ENCODE measurements around the gene ASTN1.

The ASTN1 gene

DNA sequence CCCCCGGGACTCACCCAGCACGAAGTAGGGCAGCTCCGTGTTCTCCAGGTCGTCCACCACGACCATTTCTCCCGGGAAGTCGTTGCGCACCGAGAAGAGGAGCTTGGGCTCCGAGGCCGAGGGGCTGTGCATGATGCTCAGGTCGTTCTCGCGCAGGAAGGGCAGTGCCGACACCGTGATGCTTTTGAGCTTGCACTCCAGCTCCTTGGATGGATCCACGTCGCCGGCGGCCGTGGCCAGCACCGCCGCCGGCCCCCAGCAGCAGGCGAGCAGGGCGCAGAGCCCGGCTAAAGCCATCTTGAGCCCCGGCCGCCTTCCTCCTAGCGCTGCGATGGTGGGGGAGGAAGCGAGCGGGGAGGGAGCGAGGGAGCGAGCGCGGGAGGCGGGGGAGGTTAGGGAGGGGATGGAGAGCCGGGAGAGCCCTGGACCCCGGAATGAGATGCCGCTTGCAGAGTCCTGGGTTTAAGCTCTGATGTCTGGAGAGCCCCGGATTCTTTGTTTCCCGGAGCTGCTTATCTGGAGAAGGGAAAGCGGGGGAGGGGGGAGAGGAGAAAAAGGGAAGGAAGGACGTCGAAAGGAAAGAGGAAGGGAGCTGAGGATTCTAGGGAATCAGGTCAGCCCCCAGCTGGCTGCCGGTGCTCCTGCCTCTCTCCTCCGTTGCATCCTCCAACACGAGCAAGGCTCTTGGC, at the start of gene ASTN1:
TSS of gene ASTN1 (minus strand) at position 333 of the 689 bp plus-strand sequence. CDS start at position 297, 36 bp downstream.
- Histone ChIP-seq H3K4me1 (ENCODE audit: control insufficient read depth, insufficient read depth, low read length) (no peaks in the 10 kb centered on the region), H3K27ac (ENCODE audit: extremely low read depth, low read depth, low read length) (no peak within 1 kb of the TSS; the same call in 1 of the 2 replicates), H3K9me3 (ENCODE audit: control insufficient read depth, insufficient read depth, low read depth, low read length) (no peaks in the 10 kb centered on the region), H3K36me3 (ENCODE audit: control insufficient read depth in 2 of 2, insufficient read depth in 1 of 2, low read length in 2 of 2) (no peaks in the 10 kb centered on the region), H3K4me3 (ENCODE audit: low read depth, low read length) (peak within 1 kb of the TSS; percentile 53)
- POLR2A ChIA-PET: interaction anchor here (0.6 to 1.1 kb wide), 2 partner anchors 13 to 185 kb away, joined by 3 read pairs; no protein-coding TSS in a partner anchor
- CTCF ChIA-PET: interaction anchor here (0.6 to 2.1 kb wide), 6 partner anchors 17 to 777 kb away, joined by 3 to 11 read pairs (median 4); no protein-coding TSS in a partner anchor
- TF ChIP-seq ZBTB48 (tag by site-specific recombination; IDR thresholded peaks at IDR 0.05): peak; percentile 73
- TF ChIP-seq KLF9 (tag by site-specific recombination; IDR thresholded peaks at IDR 0.05; ENCODE audit: low read depth): no peak
- 0 out of 2 replicates have a peak, but pooled peaks have one; percentile 7 for TF ChIP-seq GLIS1 (tag by site-specific recombination; IDR thresholded peaks at IDR 0.05)
- TF ChIP-seq, protein P1, sequence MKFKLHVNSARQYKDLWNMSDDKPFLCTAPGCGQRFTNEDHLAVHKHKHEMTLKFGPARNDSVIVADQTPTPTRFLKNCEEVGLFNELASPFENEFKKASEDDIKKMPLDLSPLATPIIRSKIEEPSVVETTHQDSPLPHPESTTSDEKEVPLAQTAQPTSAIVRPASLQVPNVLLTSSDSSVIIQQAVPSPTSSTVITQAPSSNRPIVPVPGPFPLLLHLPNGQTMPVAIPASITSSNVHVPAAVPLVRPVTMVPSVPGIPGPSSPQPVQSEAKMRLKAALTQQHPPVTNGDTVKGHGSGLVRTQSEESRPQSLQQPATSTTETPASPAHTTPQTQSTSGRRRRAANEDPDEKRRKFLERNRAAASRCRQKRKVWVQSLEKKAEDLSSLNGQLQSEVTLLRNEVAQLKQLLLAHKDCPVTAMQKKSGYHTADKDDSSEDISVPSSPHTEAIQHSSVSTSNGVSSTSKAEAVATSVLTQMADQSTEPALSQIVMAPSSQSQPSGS (tag by site-specific recombination; IDR thresholded peaks at IDR 0.05; ENCODE audit: low read depth): no peak
- TF ChIP-seq ZEB2 (tag by site-specific recombination; IDR thresholded peaks at IDR 0.05): 0 out of 2 replicates have a peak, but pooled peaks have one; percentile 58
- TF ChIP-seq OSR2 (tag by site-specific recombination; IDR thresholded peaks at IDR 0.05): no peak
- no peak for TF ChIP-seq ZBTB7A (tag by site-specific recombination; IDR thresholded peaks at IDR 0.05; ENCODE audit: low read depth)
- no peak for TF ChIP-seq ZFP69B (tag by site-specific recombination; IDR thresholded peaks at IDR 0.05)
- no peak for TF ChIP-seq ZNF473 (tag by site-specific recombination; IDR thresholded peaks at IDR 0.05)
- TF ChIP-seq ZNF843 (tag by site-specific recombination; IDR thresholded peaks at IDR 0.05): no peak
- no peak for TF ChIP-seq ZNF133 (tag by site-specific recombination; IDR thresholded peaks at IDR 0.05)
- no peak for TF ChIP-seq ZNF837 (tag by site-specific recombination; IDR thresholded peaks at IDR 0.05)
- TF ChIP-seq ZNF692 (tag by site-specific recombination; IDR thresholded peaks at IDR 0.05): no peak
- TF ChIP-seq ZNF596 (tag by site-specific recombination; IDR thresholded peaks at IDR 0.05): no peak
- no peak for TF ChIP-seq BCL11B (tag by site-specific recombination; IDR thresholded peaks at IDR 0.05; ENCODE audit: low read depth)
- peak; percentile 81 for TF ChIP-seq ZBTB17 (tag by site-specific recombination; IDR thresholded peaks at IDR 0.05)
- TF ChIP-seq, protein P2, sequence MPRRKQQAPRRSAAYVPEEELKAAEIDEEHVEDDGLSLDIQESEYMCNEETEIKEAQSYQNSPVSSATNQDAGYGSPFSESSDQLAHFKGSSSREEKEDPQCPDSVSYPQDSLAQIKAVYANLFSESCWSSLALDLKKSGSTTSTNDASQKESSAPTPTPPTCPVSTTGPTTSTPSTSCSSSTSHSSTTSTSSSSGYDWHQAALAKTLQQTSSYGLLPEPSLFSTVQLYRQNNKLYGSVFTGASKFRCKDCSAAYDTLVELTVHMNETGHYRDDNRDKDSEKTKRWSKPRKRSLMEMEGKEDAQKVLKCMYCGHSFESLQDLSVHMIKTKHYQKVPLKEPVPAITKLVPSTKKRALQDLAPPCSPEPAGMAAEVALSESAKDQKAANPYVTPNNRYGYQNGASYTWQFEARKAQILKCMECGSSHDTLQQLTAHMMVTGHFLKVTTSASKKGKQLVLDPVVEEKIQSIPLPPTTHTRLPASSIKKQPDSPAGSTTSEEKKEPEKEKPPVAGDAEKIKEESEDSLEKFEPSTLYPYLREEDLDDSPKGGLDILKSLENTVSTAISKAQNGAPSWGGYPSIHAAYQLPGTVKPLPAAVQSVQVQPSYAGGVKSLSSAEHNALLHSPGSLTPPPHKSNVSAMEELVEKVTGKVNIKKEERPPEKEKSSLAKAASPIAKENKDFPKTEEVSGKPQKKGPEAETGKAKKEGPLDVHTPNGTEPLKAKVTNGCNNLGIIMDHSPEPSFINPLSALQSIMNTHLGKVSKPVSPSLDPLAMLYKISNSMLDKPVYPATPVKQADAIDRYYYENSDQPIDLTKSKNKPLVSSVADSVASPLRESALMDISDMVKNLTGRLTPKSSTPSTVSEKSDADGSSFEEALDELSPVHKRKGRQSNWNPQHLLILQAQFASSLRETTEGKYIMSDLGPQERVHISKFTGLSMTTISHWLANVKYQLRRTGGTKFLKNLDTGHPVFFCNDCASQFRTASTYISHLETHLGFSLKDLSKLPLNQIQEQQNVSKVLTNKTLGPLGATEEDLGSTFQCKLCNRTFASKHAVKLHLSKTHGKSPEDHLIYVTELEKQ (tag by site-specific recombination; IDR thresholded peaks at IDR 0.05; ENCODE audit: borderline replicate concordance): no peak
- TF ChIP-seq PRDM10 (tag by site-specific recombination; IDR thresholded peaks at IDR 0.05): no peak
- TF ChIP-seq ZNF624 (tag by site-specific recombination; IDR thresholded peaks at IDR 0.05): no peak
- no peak for TF ChIP-seq ZNF121 (tag by site-specific recombination; IDR thresholded peaks at IDR 0.05)
- TF ChIP-seq ZBTB21 (tag by site-specific recombination; IDR thresholded peaks at IDR 0.05): no peak
- TF ChIP-seq INSM2 (tag by site-specific recombination; IDR thresholded peaks at IDR 0.05): no peak
- no peak for TF ChIP-seq SCRT1 (tag by site-specific recombination; IDR thresholded peaks at IDR 0.05; ENCODE audit: borderline replicate concordance)
- TF ChIP-seq ZSCAN30 (tag by site-specific recombination; IDR thresholded peaks at IDR 0.05): no peak
- no peak for TF ChIP-seq ZNF514 (tag by site-specific recombination; IDR thresholded peaks at IDR 0.05)
- no peak for TF ChIP-seq ZNF530 (tag by site-specific recombination; IDR thresholded peaks at IDR 0.05; ENCODE audit: low read depth)
